Suprapubic skin (tissue), 4 donors: Measurements from ENCODE around the gene SPATA13. TPM values are rescaled to one million over a fixed set of nuclear protein-coding genes. Genes with fewer than 3 reads are reported as not detected.

Experiments
- DNase-seq, 2 donors: peaks; one replicate each; pipeline ENCODE4 v3.0.0-alpha.2; 2019; ENCODE audit warnings: low spot score in 2 of 2
- H3K27ac ChIP-seq: fragments of 200-600 bp; sonication (generic); one replicate; pipeline ENCODE4 v1.5.1; 2019
- H3K27me3 ChIP-seq: fragments of 200-600 bp; sonication (generic); one replicate; pipeline ENCODE4 v1.5.1; 2019
- H3K36me3 ChIP-seq: fragments of 200-600 bp; sonication (generic); one replicate; pipeline ENCODE4 v1.5.1; 2019
- H3K4me1 ChIP-seq: fragments of 200-600 bp; sonication (generic); one replicate; pipeline ENCODE4 v1.5.1; 2019
- H3K4me3 ChIP-seq: fragments of 200-600 bp; sonication (generic); one replicate; pipeline ENCODE4 v1.5.1; 2019; ENCODE audit warnings: mild to moderate bottlenecking
- H3K9me3 ChIP-seq: fragments of 200-600 bp; sonication (generic); one replicate; pipeline ENCODE4 v1.5.1; 2019
- CTCF ChIP-seq, 2 donors: fragments of 200-600 bp in 1 of 2; fragments of 450-650 bp in 1 of 2; sonication (generic) in 1 of 2; IDR thresholded peaks; one replicate each; pipeline ENCODE4 v1.5.1; 2016 to 2019; ENCODE audit warnings: antibody characterized with exemption in 2 of 2, mild to moderate bottlenecking in 1 of 2, moderate library complexity in 1 of 2
- EP300 ChIP-seq: sonication (generic); formaldehyde crosslinking; IDR thresholded peaks from one replicate; pipeline ENCODE4 v1.6.1; 2017; ENCODE audit warnings: antibody characterized with exemption
- POLR2A ChIP-seq, 2 donors: fragments of 450-650 bp; IDR thresholded peaks; one replicate each; pipeline ENCODE4 v1.6.1; 2017; ENCODE audit warnings: antibody characterized with exemption in 2 of 2, mild to moderate bottlenecking in 2 of 2, moderate library complexity in 2 of 2
- POLR2AphosphoS5 ChIP-seq, 3 donors: sonication (generic); formaldehyde crosslinking; IDR thresholded peaks; one replicate each; pipeline ENCODE4 v1.6.1; 2017; ENCODE audit warnings: antibody characterized with exemption in 3 of 3
- WGBS: methylation state at CpG from one replicate; pipeline ENCODE4 v1.1.5; 2018; 5-methylcytosine and 5-hydroxymethylcytosine counted together
- total RNA-seq, 4 donors: library from RNA; depleted of rRNA; stranded (reverse); fragments of >200 nt; gene quantifications; one replicate each; pipeline ENCODE4 v1.1.0, GENCODE V29; 2016

SPATA13 gene
- total RNA-seq, 4 donors from 2014 or later, result 26.5 to 64.2 (median 31.6) TPM

GRCh38 chr13:24141333-24141910, 19.1 kb upstream of the SPATA13 start:
- TF ChIP-seq EP300 (no peak), CTCF (IDR thresholded peaks at IDR 0.05) (no peak), POLR2AphosphoS5 (IDR thresholded peaks at IDR 0.05) (no peak), POLR2A (IDR thresholded peaks at IDR 0.05) (no peak)
- Histone ChIP-seq H3K4me1 (no peaks in the 10 kb centered on the region), H3K4me3 (no peak overlapping the region), H3K36me3 (no peaks in the 10 kb centered on the region), H3K9me3 (no peaks in the 10 kb centered on the region), H3K27ac (no peak overlapping the region), H3K27me3 (no peaks in the 10 kb centered on the region)
- WGBS, result 84% methylated on average over 7 of the region's 7 CpGs
- no peak for DNase-seq

GRCh38 chr13:24142453-24142852, 18.1 kb upstream of the SPATA13 start:
- no peaks in the 10 kb centered on the region for H3K9me3 ChIP-seq
- H3K4me1 ChIP-seq, result no peaks in the 10 kb centered on the region
- H3K4me3 ChIP-seq, result no peak overlapping the region
- H3K27me3 ChIP-seq, result no peaks in the 10 kb centered on the region
- WGBS, result 81% methylated on average over 1 of the region's 1 CpG
- TF ChIP-seq POLR2AphosphoS5 (IDR thresholded peaks at IDR 0.05) (no peak), EP300 (no peak), CTCF (IDR thresholded peaks at IDR 0.05) (no peak), POLR2A (IDR thresholded peaks at IDR 0.05) (no peak)
- DNase-seq, result no peak
- H3K36me3 ChIP-seq, result no peaks in the 10 kb centered on the region
- H3K27ac ChIP-seq, result no peak overlapping the region

GRCh38 chr13:24142886-24143285, 17.6 kb upstream of the SPATA13 start:
- TF ChIP-seq CTCF (IDR thresholded peaks at IDR 0.05), result no peak
- no peak for TF ChIP-seq POLR2A (IDR thresholded peaks at IDR 0.05)
- no peaks in the 10 kb centered on the region for H3K36me3 ChIP-seq

GRCh38 chr13:24145240-24145639, 15.3 kb upstream of the SPATA13 start:
- Histone ChIP-seq H3K27ac (no peak overlapping the region), H3K4me3 (no peak overlapping the region), H3K9me3 (no peaks in the 10 kb centered on the region), H3K27me3 (no peaks in the 10 kb centered on the region), H3K4me1 (peaks cover 11% of the 10 kb centered on the region), H3K36me3 (no peaks in the 10 kb centered on the region)
- no peak for DNase-seq
- TF ChIP-seq CTCF (IDR thresholded peaks at IDR 0.05), result no peak
- TF ChIP-seq EP300, result no peak
- no peak for TF ChIP-seq POLR2AphosphoS5 (IDR thresholded peaks at IDR 0.05)
- no peak for TF ChIP-seq POLR2A (IDR thresholded peaks at IDR 0.05)
- WGBS, result 66% methylated on average over 2 of the region's 2 CpGs

More at GRCh38 chr13:24142886-24143285, 17.6 kb upstream of the SPATA13 start:
- no peaks in the 10 kb centered on the region for H3K27me3 ChIP-seq
- H3K4me3 ChIP-seq, result no peak overlapping the region
- no peaks in the 10 kb centered on the region for H3K9me3 ChIP-seq
- 80% methylated on average over 4 of the region's 4 CpGs for WGBS
- DNase-seq, result no peak
- H3K27ac ChIP-seq, result no peak overlapping the region
- no peaks in the 10 kb centered on the region for H3K4me1 ChIP-seq

GRCh38 chr13:24145674-24146073, 14.8 kb upstream of the SPATA13 start:
- peaks cover 11% of the 10 kb centered on the region for H3K4me1 ChIP-seq
- WGBS, result 83% methylated on average over 7 of the region's 7 CpGs
- DNase-seq, result no peak
- H3K9me3 ChIP-seq, result no peaks in the 10 kb centered on the region
- H3K27me3 ChIP-seq, result no peaks in the 10 kb centered on the region
- H3K36me3 ChIP-seq, result no peaks in the 10 kb centered on the region
- no peak for TF ChIP-seq POLR2AphosphoS5 (IDR thresholded peaks at IDR 0.05)
- no peak for TF ChIP-seq POLR2A (IDR thresholded peaks at IDR 0.05)
- TF ChIP-seq CTCF (IDR thresholded peaks at IDR 0.05), result no peak
- TF ChIP-seq EP300, result no peak
- no peak overlapping the region for H3K4me3 ChIP-seq
- no peak overlapping the region for H3K27ac ChIP-seq
